Colonic mucosa (tissue), 4 donors: Measurements from ENCODE around the gene HIGD1A. TPM values are rescaled to one million over a fixed set of nuclear protein-coding genes. Genes with fewer than 3 reads are reported as not detected.

Source experiments
- DNase-seq: peaks from one replicate; pipeline ENCODE4 v3.0.0-alpha.2; 2020
- H3K27ac ChIP-seq: fragments of 200-600 bp; one replicate; pipeline ENCODE4 v1.8.0; 2021
- H3K27me3 ChIP-seq: fragments of 200-600 bp; one replicate; pipeline ENCODE4 v1.8.0; 2021
- H3K36me3 ChIP-seq: fragments of 200-600 bp; one replicate; pipeline ENCODE4 v1.8.0; 2021
- H3K4me1 ChIP-seq: fragments of 200-600 bp; one replicate; pipeline ENCODE4 v1.8.0; 2021; ENCODE audit warnings: mild to moderate bottlenecking
- H3K4me3 ChIP-seq: fragments of 200-600 bp; one replicate; pipeline ENCODE4 v1.8.0; 2021
- H3K9ac ChIP-seq, 2 donors: one replicate each; pipeline ENCODE4 v1.7.0; 2013; ENCODE audit warnings: control low read depth in 2 of 2, low read depth in 2 of 2, low read length in 2 of 2
- H3K9me3 ChIP-seq: fragments of 200-600 bp; one replicate; pipeline ENCODE4 v1.8.0; 2021
- intact Hi-C: fragments of 100-400 bp; cut with DNase I; formaldehyde crosslinking; loops from one replicate; pipeline ENCODE4 v1.14.1; 2022
- total RNA-seq, 2 donors: library from RNA; stranded (reverse); fragmentation: NEBNext Ultra II Directional in 1 of 2; extraction: Animal tissue kit (Norgen Biotek cat#: 25700) in 1 of 2; gene quantifications; one replicate each; pipeline ENCODE4 v1.2.1, GENCODE V29; 2021
- TF ChIP-seq, protein P1 (sequence below): fragments of 200-600 bp; IDR thresholded peaks from one replicate; pipeline ENCODE4 v1.8.0; 2022; ENCODE audit warnings: antibody characterized with exemption, mild to moderate bottlenecking
- donor health status: healthy.
- donor health status: DM: no; HTN: no; CAD: no.
- donor health status: DM: no; HTN: no; CAD: no.

Gene HIGD1A
- total RNA-seq, 2 donors from 2014 or later = 224 to 360 TPM

DNA sequence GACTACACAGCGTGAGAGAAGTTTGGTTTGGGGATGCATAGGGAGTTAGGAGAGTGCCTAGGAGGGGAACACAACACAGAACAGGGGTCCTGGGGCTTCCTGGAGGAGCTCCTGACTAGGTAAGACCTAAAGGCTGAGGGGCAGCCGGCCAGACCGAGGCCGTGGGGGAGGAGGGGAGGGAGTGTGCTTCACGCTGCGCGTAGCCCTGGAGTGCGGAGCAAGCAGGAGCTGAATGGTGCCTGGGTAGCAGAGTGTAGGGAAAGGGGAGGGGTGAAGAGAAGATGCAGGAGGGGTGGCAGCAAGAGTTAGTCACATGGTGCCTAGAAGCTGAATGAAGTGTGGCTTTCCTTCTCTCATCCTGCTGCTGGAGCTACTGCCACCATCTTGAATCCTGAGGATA, 69.3 kb downstream of the HIGD1A start:
- intact Hi-C loops = no loop called here
- no peaks in the 10 kb centered on the region for H3K4me1 ChIP-seq
- DNase-seq = peak; percentile 9
- no peaks in the 10 kb centered on the region for H3K9me3 ChIP-seq
- no peak overlapping the region for H3K27ac ChIP-seq
- TF ChIP-seq, protein P1, sequence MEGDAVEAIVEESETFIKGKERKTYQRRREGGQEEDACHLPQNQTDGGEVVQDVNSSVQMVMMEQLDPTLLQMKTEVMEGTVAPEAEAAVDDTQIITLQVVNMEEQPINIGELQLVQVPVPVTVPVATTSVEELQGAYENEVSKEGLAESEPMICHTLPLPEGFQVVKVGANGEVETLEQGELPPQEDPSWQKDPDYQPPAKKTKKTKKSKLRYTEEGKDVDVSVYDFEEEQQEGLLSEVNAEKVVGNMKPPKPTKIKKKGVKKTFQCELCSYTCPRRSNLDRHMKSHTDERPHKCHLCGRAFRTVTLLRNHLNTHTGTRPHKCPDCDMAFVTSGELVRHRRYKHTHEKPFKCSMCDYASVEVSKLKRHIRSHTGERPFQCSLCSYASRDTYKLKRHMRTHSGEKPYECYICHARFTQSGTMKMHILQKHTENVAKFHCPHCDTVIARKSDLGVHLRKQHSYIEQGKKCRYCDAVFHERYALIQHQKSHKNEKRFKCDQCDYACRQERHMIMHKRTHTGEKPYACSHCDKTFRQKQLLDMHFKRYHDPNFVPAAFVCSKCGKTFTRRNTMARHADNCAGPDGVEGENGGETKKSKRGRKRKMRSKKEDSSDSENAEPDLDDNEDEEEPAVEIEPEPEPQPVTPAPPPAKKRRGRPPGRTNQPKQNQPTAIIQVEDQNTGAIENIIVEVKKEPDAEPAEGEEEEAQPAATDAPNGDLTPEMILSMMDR = no peak
- no peaks in the 10 kb centered on the region for H3K36me3 ChIP-seq
- H3K27me3 ChIP-seq = no peaks in the 10 kb centered on the region
- no peak overlapping the region for H3K4me3 ChIP-seq
- no peak overlapping the region for H3K9ac ChIP-seq

DNA sequence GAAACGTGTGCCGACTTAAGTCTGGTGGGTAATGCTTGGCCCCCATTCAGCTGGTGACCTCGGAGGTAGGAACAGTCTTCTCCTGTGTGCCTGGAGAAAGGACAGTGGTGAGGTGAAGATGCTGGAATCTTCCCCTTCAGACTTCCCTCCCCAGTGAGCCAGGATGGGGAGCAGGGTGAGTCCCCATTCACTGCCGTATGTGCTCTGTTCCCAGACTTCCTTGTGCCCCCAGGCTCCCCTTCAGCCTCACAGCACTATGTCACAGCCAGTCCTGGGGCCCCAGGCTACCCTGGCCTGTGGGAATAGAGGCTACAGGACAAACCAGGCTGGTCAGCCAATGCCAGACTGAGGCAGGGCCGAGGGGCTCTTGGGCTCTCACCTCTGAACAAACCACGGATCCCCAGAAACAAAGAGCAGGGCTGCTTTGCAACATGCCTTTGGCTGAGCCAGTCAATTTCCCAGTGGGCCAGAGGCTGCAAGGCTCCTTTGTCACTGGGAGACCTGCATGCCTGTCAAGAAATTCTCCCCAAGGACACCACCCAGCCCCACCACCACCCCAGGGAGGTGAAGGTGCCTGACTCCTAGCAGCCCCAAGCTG, 69.9 kb downstream of the HIGD1A start:
- TF ChIP-seq, protein P1 = no peak
- H3K4me3 ChIP-seq = no peak overlapping the region
- no peaks in the 10 kb centered on the region for H3K9me3 ChIP-seq
- no peak overlapping the region for H3K9ac ChIP-seq
- H3K36me3 ChIP-seq = no peaks in the 10 kb centered on the region
- no peak overlapping the region for H3K27ac ChIP-seq
- no peak for DNase-seq
- H3K4me1 ChIP-seq = no peaks in the 10 kb centered on the region
- no peaks in the 10 kb centered on the region for H3K27me3 ChIP-seq
- intact Hi-C loops = no loop called here

DNA sequence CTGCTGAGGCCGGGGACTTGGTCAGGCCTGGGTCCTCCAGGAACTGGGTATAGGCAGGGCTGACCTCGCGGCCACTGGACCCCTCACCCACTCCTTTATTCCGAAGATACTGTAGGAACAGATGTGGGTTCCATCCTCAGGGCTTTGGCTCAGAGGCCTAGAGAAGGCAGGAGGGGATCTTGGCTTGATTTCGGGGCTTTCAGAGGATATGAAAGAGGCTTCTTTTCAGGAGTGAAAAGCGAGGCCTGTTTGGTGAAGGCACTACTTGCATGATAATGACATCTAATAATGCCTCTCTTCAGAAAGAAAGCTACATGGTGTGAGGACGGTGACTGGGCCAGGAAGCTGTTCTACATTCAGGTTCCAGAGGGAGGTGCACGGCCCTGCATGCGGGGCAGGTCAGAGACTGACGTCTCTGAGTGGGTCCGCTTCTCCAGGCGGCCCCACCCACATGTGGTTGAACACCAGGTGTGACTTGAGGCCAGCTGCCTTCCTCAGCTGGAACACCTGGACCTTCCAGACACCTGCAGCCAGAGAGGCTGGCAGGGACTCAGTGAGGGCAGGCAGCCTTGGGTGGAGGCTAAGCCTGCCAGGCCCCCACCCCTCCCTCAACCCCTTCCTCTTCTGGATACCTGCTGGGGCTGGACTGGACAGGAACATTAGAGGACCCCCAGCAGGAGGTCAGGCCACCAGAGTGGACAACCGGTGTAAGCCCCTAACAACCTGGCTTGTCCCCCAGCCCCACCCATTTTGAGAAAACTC, 70.6 kb downstream of the HIGD1A start:
- H3K36me3 ChIP-seq = no peaks in the 10 kb centered on the region
- H3K27ac ChIP-seq = no peak overlapping the region
- TF ChIP-seq, protein P1 = no peak
- intact Hi-C loops = no loop called here
- H3K9me3 ChIP-seq = no peaks in the 10 kb centered on the region
- no peak overlapping the region for H3K4me3 ChIP-seq
- H3K27me3 ChIP-seq = no peaks in the 10 kb centered on the region
- no peak overlapping the region for H3K9ac ChIP-seq
- no peaks in the 10 kb centered on the region for H3K4me1 ChIP-seq
- DNase-seq = no peak

Other genes with a start within 250 kb of the HIGD1A start
- gene SEC22C, start 222.5 kb downstream of the HIGD1A start, total RNA-seq = 10 to 100 TPM; 17.1 to 17.5 TPM
- gene SS18L2, start 213.6 kb downstream of the HIGD1A start, total RNA-seq = 10 to 100 TPM; 21.7 to 24.9 TPM
- gene NKTR, start 203.8 kb downstream of the HIGD1A start, total RNA-seq = 10 to 100 TPM; 47.5 to 48.2 TPM
- gene ZBTB47, start 150.8 kb downstream of the HIGD1A start, total RNA-seq = 1 to 10 TPM; 4.0 to 9.0 TPM
- gene KLHL40, start 119.0 kb downstream of the HIGD1A start, total RNA-seq = not detected
- 1 to 10 TPM in 1 of 2 donors, under 1 TPM in 1; 0.50 to 1.2 TPM for gene HHATL, start 101.7 kb downstream of the HIGD1A start, total RNA-seq
- 1 to 10 TPM in 1 of 2 donors, under 1 TPM in 1; 0.93 to 5.3 TPM for gene CCDC13, start 31.2 kb downstream of the HIGD1A start, total RNA-seq
- gene ACKR2, start 5.0 kb upstream of the HIGD1A start, total RNA-seq = 1 to 10 TPM; 3.2 to 6.5 TPM
- gene CYP8B1, start 71.4 kb upstream of the HIGD1A start, total RNA-seq = under 1 TPM in 1 of 2 donors, not detected in 1; 0.20 TPM
- 1 to 10 TPM; 2.8 to 5.5 TPM for gene ZNF662, start 101.7 kb upstream of the HIGD1A start, total RNA-seq
- 1 to 10 TPM; 1.3 to 2.2 TPM for gene GASK1A, start 174.8 kb upstream of the HIGD1A start, total RNA-seq